Activated CD8-positive, alpha-beta memory T cell treated with anti-CD3 and anti-CD28 coated beads, Interleukin-2, amount 50 U/mL, for 1 hour (primary cell): ENCODE results near the gene FMN1.

Experiments
- DNase-seq: peaks from one replicate; pipeline ENCODE4 v3.0.0-alpha.2; 2020; ENCODE audit errors: extremely low read depth

FMN1 gene

DNA sequence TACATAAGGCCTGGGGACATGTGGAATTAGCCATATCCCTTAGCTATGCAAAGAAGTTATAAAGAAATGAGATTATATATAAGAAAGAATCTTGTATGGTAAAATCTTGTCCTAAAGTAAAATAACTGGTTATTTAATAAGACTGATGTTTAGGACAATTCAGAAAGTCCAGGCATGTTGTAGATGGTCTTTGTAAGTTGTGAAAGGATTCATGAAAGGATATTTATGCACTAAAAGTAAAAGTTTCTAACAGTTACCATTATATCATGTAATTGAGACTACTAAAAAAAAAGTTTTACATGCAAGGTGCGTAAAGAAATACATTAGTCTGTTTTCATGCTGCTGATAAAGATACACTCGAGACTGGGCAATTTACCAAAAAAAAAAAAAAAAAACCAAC is 146.3 kb downstream of the FMN1 start:
- no peak for DNase-seq

DNA sequence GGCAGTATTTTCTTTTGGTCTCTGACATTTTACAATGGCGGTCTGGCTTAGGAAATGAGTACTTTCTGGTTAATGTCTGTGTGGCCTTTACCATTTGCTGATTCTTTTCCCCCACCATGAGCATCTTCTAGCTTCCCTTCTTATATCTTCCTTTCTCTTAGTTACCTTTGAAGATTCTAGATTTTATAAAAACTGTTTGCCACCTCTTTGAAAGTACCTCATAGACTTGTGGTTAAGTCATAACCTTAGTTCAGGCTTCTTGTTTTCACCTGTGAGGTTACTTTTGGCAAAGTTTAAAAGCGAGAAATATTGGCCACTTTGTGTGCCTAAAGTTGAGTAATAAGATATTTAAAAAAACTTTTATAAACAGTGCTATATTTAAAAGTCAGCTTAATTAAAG is 147.4 kb downstream of the FMN1 start:
- no peak for DNase-seq

DNA sequence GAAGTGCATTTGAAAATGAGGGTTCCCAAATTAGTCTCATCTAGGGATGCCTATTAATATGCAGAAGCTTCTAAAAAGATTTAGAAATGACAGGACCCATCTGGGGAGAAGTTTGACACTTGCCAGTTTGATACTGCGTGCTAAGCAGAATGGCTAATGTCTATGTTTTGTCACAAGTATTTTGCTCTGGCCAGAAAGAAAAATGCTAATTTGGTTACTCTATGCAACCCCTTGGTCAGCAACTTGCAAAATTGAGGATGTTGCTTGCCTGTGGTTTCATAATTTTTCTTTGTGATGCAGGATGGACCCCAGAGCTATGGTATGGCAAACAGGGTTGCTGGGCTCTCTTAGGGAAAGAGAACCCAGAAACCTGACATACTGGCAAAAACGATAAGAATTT is 148.2 kb downstream of the FMN1 start:
- DNase-seq = no peak

DNA sequence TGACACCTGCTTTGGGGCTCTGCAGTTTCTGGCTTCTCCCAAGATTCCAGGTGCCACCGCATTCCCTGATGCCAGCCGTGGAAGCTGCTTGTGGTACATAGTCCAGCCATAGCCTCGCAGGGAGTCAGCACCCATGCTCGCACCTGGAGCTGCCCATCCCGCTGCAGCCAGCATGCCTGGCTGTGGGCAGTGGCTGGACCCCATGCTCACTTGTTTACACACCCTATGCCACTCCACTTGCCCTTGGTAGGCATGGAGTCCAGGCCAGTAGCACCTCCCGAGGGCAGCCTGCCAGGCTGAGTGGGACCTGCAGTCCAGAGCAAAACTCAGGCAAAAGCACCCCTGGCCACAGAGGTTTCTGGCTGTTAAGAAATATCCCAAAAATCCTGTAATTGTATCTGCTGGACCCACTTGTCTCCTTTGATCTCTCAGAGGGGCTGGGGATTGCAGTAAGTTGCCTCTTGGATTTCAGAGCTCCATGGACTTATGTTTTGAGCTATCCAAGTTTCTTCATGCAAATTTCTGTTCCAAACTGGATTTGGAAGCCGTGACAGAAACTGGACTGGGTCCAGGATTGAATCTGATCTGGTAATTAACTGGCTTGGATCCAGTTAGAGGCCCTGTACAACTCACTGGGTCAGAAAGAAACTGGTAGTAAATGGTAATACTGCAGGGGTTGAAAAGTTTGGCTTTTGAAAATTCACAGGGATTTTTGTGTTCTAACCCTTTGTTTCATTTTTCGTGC is 149.3 kb downstream of the FMN1 start:
- DNase-seq = no peak

DNA sequence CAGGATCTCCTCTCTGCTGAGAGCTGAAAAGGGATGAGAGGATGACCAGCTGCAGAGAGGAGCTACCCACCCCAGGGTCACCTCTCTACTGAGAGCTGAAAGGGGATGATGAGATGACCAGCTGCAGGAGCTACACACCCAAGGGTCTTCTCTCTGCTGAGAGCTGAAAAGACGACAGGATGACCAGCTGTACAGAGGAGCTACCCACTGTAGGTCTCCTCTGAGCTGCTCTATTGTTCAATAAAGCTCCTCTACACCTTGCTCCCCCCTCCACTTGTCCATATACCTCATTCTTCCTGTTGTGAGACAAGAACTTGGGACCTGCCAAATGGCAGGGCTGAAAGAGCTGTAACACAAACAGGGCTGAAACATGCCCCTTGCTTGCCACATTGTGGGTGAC is 149.9 kb downstream of the FMN1 start:
- no peak for DNase-seq

DNA sequence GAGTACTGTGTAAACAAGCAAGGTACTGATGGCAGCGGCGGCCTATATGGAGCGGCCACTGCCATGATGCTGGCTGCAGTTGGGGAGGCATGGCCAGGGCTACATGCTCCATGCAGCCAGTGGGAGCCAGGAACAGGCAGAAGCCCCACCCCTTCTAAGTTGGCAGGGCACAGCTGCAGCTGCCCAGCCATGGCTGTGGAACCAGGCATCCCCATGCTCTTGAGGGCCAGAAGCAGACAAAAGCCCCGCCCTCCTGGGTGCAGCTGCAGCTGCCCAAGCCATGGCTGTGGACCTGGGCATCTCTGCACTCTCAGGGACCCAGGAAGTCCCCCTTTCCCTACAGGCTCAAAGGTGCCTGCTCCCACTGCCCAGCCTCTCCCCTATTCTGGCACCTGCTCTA is 150.9 kb downstream of the FMN1 start:
- DNase-seq = no peak

DNA sequence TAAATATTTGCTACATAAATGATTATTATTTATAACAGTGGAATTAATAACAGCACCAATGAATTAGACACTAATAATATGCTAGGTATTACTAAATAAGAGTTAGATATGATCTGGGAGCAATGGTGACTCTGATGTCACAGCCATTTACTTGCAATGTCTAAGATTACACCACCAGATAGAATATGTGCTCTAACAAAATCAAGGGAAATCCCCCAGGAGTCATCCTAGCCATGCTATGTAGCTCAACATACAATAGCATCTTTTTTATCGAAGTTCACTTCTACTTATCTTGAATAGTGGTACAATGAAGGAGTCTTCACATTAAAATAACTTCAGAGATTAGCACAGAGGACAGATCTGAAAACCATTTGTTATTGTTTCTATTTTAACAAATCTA is 154.0 kb downstream of the FMN1 start:
- no peak for DNase-seq

DNA sequence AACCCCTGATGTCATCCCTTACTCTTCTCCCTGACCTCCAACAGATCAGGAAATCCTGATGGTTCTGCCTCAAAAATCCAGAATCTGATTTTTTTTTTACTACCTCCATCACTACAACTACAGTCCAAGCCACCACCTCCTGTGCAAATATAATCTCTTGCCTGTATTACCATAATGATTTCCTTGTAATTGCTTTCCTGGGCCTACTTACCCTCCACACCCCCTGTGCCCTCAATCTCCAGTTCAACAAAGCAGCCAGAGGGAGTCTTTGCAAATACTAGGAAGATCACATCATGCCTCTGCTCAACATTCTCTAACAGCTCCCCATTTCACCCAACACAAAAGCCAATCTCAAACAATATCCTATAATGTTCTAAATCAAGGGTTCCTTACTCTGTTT is 159.9 kb downstream of the FMN1 start:
- DNase-seq = no peak

DNA sequence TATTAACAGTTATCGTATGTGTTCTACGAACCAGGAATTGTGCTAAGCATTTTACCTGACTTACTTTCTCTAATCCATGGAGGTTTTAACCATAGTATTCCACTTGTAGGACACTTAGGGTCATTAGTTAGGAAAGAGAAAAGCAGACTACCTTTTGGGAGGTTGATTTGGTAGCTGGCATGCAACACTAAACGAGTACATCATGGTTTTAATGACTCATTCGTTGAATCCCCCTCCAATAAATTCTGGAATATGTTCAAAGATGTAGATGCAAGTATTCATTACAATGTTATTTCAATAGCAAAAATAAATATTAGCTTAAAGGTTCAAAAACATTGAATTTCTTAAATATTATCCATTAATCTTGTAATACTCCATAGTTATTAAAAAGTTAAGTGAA is 162.5 kb downstream of the FMN1 start:
- no peak for DNase-seq

DNA sequence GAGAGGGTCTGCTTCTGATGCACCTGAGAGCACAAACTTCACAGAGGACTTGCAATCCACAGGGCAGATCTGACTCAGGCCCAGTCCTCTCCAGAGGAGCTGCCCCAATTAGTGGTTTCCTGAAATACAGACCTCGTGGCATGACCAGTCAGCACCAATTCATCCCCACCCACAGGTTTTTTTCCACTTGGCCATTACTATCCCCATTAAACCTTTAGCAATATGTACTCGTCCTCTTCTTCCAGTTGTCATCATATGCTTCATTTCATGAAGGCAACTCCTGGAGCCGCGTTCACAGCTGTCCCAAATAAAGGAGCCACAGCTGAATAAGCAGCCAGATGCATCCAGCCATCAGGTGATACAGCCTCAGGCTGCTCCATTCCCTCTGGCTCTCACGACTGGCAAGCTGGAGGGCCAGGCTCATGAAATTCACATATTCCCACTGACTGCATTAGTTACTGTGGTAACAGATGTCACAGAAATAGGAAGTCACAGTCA is 163.1 kb downstream of the FMN1 start:
- DNase-seq = no peak

DNA sequence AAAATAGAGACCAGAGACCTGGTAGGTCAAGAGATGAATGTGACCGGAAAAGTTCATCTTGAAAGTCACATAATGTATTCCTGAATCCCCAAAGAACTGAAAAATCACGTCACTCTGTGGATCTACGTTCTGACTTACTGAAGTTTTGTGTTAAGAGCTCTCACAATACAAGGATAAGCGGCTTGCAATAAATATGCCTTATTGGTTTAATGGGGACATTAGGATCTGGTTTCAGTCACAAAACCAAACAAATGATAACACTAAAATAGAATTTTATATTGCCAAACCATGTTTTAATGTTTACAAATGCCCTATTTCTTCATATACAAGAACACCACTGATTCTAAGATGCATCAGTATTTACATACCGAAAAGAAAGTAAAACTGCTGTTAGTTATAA is 164.2 kb downstream of the FMN1 start:
- no peak for DNase-seq

DNA sequence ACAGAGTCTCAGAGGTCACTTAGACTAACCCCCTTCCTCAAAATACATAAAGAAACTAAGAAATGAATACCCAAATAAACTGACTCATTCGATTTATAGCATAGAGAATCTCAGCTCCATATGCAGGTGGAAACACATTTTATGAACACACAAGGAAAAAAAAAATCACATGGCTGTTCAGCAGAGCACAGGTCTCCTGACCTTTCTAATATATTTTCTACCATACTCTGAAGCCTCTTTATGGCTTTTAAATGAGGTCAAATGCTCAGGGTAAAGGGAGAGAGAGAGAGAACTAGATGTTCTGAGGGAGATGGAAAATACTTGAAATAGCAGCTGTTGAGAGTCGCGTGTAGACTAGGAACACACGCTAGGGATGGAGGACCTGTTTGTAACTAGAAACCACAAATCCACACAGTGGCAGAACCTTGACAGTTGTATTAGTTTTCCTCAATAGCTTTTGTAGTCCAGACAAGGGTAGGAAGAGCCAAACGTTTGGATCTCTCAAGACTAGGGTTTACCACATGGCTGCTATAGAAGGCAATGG is 165.3 kb downstream of the FMN1 start:
- DNase-seq = no peak

DNA sequence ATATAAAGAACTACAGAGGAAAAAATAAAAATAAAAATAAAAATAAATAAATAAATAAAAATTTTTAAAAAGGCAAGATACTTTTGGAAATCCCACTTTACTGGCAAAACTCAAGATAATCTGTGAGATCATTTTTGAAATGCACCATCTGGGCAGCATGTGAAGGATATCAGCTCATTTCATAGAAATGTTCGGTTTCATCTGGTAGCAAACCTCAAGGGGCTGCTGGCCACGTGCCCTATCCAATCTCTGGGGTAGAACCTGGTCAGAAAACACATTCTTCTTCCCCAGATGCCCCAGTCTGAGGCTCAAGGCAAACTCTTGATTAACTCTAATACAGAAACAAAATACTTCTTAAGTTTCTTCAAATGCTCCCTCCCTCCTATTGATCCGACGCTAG is 166.0 kb downstream of the FMN1 start:
- DNase-seq = no peak

DNA sequence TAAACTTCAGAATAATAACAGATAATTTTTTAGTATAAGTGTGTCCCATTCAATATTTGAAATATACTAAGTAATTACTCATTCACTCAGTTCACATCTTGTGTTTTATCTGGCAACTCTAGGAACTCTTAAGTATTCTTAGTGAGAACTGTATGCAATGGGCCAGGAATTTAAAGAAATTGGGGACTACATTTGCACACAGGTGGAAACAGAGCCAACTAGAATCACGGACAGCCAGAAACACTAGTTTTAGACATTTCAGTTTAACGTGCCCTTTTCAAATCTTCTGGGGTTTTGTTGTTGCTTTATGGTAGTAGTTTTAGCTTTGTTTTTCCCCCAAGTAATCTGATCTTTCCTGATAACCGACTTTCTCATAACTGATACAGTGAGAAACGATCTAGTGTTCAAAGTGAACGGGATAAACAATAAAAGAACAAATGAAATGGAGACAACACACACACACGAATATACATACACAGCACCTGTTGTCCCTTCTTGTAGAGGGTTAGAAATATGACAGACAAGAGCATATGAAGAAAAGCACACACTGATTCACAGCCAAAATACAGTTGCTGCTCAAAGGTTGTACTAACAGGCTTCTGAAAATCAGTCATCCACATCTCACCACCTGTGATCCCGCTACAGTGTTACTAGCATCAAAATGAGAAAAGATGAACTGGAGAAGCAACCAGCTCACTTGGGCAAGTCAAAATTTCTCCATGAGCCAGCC is 167.0 kb downstream of the FMN1 start:
- DNase-seq = no peak

DNA sequence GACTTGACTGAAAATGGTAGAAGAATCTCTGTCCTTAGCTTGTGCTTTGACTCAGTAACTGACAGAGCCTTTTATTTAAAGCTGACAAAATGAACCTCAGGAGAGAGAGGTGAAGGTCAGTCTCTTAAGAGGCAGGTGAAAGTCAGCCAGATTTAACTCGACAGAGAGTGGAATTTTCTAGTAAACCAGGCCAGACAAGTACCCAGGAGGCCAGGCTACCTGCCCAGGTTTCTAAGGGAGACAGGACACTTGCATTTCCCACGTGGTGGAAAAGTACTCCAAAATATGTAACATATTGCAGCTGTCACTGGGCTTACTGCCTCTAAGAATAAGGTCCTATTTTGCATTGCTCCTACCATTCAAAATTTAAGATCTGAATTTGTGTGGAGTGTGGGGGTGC is 167.9 kb downstream of the FMN1 start:
- DNase-seq = no peak

DNA sequence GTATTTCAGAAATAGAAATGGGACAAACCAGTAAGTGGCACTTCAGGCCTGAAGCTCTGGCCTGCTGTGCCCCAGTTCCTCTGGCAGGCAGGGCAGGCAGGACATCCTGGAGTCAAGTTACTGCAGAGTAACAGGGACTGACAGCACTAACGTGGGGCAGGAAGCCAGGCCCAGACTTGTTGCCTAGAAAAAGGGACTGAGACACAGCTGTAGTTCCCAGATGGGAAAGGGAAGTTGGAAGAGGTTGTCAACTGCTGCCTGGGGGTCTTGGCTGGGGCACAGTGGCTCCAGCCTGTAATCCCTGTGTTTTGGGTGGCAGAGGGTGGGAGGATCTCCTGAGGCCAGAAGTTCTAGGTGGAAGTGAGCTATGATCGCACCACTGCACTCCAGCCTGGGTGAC is 171.9 kb downstream of the FMN1 start:
- no peak for DNase-seq

DNA sequence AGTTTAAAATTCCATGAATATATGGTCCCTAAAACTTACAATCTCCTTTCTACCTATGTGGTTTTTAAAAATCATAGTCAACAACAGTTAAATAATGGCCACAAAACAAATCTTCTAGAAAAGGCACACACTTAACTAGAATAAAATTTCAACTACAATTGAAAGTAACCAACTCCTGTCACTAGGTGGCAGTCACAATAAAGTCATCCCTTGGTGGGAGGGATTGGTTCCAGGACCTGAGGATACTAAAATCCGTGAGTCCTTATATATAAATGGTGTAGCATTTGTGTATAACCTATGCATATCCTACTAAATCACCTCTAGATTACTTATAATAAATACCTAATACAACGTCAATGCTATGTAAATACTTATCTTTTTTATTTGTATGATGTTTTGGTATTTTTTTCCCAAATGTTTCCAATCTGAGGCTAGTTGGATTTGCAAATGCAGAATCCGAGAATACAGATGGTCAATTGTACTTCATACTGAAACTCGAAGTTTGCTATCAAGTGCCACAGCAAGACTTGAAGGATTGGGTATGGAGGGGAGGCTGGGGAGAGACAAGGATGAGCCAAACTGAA is 172.6 kb downstream of the FMN1 start:
- no peak for DNase-seq

DNA sequence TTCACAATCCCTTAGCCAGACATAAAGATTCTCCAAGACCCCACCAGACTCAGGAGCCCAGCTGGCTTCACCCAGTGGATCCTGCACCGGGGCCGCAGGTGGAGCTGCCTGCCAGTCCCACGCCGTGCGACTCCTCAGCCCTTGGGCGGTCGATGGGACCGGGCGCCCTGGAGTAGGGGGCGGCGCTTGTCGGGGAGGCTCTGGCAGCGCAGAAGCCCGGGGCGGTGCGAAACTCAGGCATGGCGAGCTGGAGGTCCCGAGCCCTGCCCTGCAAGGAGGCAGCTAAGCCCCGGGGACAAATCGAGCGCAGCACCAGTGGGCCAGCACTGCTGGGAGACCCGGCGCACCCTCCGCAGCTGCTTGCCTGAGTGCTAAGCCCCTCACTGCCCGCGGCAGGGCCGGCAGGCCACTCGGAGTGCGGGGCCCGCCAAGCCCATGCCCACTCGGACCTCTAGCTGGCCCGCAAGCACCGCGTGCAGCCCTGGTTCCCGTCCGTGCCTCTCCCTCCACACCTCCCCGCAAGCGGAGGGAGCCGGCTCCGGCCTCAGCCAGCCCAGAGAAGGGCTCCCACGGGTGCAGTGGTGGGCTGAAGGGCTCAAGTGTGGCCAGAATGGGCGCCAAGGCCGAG is 175.0 kb downstream of the FMN1 start:
- DNase-seq = no peak

DNA sequence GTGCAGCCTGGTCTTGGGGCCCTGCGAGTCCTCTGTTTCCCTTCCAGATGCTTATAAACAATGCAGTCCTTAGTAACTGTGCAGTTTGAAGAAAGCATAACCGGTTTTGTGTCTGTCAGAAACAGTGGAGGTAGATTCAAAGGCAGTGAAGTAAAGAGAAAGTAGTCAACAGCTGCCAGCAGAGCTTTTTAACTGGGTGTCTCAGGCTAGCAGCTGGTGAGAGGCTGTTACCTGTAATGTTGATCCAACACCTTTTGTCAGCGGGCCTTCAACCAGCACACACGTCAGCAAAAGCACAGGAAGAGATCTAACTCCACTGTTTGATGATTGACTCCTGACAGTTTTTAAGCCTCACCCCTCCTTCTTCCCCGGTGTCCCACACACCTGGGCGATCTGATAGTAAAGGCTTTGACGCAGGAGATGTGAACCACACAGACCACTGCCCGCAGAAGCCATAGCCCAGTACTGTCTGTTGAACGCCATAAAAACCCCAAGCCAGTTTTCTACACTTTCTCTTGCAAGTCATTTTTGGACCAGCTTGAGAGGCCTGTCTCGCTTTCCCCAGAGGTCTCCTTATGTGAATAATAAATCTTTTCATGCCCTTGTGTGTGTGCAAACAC is 178.0 kb downstream of the FMN1 start:
- peak; percentile 1 for DNase-seq

DNA sequence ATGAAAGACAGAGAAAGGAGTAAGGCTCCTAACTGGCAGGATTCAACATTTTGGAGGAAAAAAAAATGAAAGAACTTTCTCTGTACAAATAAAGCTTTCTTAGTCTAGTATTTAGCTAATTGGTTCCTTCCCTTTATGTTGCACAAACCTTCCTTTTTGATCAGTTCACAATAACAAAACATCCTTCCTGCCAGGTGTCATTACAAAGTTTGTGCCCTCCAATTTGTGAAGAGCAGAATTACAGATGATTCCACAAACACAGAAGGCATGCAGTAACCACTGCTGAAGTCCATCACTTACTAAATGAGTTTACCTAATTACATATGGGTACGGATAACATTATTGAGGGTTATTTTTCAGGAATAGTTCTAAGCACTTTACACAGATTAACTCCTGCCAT is 179.9 kb downstream of the FMN1 start:
- DNase-seq = no peak

DNA sequence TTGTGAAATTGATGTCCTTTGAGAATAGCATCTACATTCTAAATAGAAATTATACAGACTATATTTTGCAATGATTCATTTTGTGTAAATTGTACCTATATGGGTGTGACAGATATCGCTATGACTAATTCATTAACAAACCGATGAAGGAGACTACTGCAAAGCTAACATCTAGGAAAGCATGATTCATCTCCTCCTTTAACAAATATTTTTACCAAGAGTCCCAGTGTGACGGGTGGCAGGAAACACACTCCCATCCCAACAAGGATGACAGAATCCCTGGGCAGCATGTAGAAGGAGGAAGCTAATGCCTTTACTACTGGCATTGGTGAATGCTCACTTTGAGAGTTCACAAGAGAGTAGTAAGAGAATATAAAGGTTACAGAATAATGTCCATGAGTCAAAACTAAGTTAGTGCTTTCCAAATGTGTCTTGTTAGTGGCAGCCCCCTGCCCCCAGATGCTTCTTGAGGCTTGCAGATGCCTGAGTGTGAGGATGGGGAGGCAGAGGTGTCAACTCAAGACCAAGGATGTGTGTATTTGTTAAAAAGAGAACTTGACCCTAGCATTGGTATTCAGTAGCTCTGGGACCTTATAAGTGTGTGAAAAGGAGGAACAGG is 180.6 kb downstream of the FMN1 start:
- DNase-seq = no peak
